ENCODE data around the gene ZNF423.
"Not testable (repeated sequence)": the region's sequence is repeated elsewhere in the genome, so short reads cannot be mapped to it uniquely, and the experiment has no call there.

Gene ZNF423

DNA sequence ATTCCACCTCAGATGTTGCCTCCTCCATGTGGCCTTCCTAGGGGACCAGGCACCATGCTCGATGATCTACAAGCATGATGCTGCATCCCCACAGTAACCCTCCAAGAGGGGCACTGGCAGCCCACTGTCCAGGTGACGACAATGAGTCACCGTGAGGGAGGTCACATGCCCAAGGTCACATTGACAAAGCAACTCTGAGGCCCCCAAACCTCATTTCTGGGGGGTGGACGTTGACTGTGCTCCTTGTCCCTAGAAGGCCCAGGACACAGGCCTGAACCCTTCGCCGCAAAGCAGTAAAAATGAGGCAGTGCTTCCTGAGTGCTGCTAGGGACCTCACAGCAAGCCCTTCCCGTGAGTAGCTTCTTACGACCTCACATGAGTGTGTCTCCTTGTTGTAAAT lies 345.8 kb downstream of the ZNF423 start:
- Mint-ChIP-seq H3K4me1 (peaks cover 4% of the 10 kb centered on the region), H3K9me3 (no peaks in the 10 kb centered on the region), H3K27ac (no peak overlapping the region), H3K27me3 (ENCODE audit: low read depth, poor library complexity) (no peaks in the 10 kb centered on the region), H3K36me3 (ENCODE audit: low read depth) (peaks cover 15% of the 10 kb centered on the region), H3K4me3 (no peak overlapping the region)
- TF ChIP-seq, protein P1, sequence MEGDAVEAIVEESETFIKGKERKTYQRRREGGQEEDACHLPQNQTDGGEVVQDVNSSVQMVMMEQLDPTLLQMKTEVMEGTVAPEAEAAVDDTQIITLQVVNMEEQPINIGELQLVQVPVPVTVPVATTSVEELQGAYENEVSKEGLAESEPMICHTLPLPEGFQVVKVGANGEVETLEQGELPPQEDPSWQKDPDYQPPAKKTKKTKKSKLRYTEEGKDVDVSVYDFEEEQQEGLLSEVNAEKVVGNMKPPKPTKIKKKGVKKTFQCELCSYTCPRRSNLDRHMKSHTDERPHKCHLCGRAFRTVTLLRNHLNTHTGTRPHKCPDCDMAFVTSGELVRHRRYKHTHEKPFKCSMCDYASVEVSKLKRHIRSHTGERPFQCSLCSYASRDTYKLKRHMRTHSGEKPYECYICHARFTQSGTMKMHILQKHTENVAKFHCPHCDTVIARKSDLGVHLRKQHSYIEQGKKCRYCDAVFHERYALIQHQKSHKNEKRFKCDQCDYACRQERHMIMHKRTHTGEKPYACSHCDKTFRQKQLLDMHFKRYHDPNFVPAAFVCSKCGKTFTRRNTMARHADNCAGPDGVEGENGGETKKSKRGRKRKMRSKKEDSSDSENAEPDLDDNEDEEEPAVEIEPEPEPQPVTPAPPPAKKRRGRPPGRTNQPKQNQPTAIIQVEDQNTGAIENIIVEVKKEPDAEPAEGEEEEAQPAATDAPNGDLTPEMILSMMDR (IDR thresholded peaks at IDR 0.05): no peak
- DNase-seq: no peak

- H3K27me3 Mint-ChIP-seq (ENCODE audit: low read depth, poor library complexity); H3K4me3 Mint-ChIP-seq; H3K9me3 Mint-ChIP-seq; H3K27ac Mint-ChIP-seq; DNase-seq: not testable (repeated sequence)
- H3K4me1 Mint-ChIP-seq: peaks cover 19% of the 10 kb centered on the region
- H3K36me3 Mint-ChIP-seq (ENCODE audit: low read depth): peaks cover 19% of the 10 kb centered on the region
Observed at GRCh38 chr16:49506058-49507013, 349.6 kb downstream of the ZNF423 start.

- Mint-ChIP-seq H3K27me3 (ENCODE audit: low read depth, poor library complexity) (no peaks in the 10 kb centered on the region), H3K4me3 (no peak overlapping the region), H3K9me3 (no peaks in the 10 kb centered on the region), H3K27ac (no peak overlapping the region), H3K36me3 (ENCODE audit: low read depth) (peaks cover 19% of the 10 kb centered on the region), H3K4me1 (peaks cover 25% of the 10 kb centered on the region)
- TF ChIP-seq, protein P1 (IDR thresholded peaks at IDR 0.05): no peak
- no peak for DNase-seq
Observed at GRCh38 chr16:49505556-49505955, 350.4 kb downstream of the ZNF423 start.

GRCh38 chr16:49504626-49505025 lies 351.3 kb downstream of the ZNF423 start:
- Mint-ChIP-seq H3K27me3 (ENCODE audit: low read depth, poor library complexity) (no peaks in the 10 kb centered on the region), H3K36me3 (ENCODE audit: low read depth) (peaks cover 19% of the 10 kb centered on the region), H3K4me3 (no peak overlapping the region), H3K9me3 (no peaks in the 10 kb centered on the region), H3K27ac (no peak overlapping the region), H3K4me1 (peaks cover 34% of the 10 kb centered on the region)
- TF ChIP-seq, protein P1 (IDR thresholded peaks at IDR 0.05): no peak
- no peak for DNase-seq

- Mint-ChIP-seq H3K4me3 (no peak overlapping the region), H3K27ac (no peak overlapping the region), H3K27me3 (ENCODE audit: low read depth, poor library complexity) (no peaks in the 10 kb centered on the region), H3K4me1 (peaks cover 40% of the 10 kb centered on the region), H3K36me3 (ENCODE audit: low read depth) (peaks cover 19% of the 10 kb centered on the region), H3K9me3 (no peaks in the 10 kb centered on the region)
- TF ChIP-seq, protein P1 (IDR thresholded peaks at IDR 0.05): no peak
- no peak for DNase-seq
Observed at GRCh38 chr16:49504023-49504364, 351.9 kb downstream of the ZNF423 start.

DNA sequence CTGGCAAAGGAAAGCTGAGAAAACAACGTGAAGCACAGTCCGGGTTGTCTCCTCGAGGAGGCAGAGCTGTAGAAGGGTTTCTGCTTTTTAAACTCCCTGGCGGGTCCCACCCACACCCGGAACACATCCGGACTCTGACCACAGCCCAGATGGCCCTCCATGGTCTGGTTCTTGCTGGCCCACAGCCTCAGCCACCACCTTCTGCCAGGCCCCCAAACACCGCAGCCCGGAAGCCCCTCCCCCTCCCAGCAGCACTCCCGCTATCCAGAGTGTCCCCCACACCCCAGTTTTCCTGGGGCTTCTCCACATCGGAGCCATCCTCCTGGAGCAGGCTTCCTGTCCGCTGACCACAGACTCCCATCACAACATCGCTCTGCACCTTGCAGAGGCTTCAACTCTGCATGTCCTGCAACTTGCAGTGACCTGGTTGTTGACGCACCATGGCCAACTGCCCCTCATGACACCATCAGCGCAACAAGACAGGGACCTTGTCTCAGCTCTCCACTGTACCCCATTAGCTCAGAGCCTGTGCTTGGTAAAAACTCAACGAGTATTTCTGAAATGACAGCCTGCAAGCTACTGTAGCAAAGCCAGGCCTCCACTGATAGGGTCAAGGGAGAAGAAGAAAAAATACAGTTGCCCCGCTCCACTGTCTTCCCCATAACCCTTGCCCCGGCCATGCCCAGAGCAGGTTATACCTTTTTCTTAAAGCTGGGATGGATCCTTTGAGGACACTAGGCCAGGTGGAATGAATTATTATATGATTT lies 352.5 kb downstream of the ZNF423 start:
- Mint-ChIP-seq H3K36me3 (ENCODE audit: low read depth) (peaks cover 19% of the 10 kb centered on the region), H3K4me1 (peaks cover 46% of the 10 kb centered on the region), H3K4me3 (no peak overlapping the region), H3K27ac (no peak overlapping the region), H3K27me3 (ENCODE audit: low read depth, poor library complexity) (no peaks in the 10 kb centered on the region), H3K9me3 (no peaks in the 10 kb centered on the region)
- TF ChIP-seq, protein P1 (IDR thresholded peaks at IDR 0.05): no peak
- DNase-seq: no peak

Measured in nephron progenitor cell (in vitro differentiated cells).